Measurements from ENCODE around the gene TVP23B.

TVP23B gene

GRCh38 chr17:18848501-18848900 lies 67.5 kb downstream of the TVP23B start:
- Histone ChIP-seq H3K36me3 (ENCODE audit: insufficient read depth) (no peaks in the 10 kb centered on the region), H3K27ac (no peak overlapping the region)

GRCh38 chr17:18850679-18851078 lies 69.7 kb downstream of the TVP23B start:
- Histone ChIP-seq H2AFZ (ENCODE audit: low read depth) (no peak overlapping the region), H3K36me3 (ENCODE audit: insufficient read depth) (no peaks in the 10 kb centered on the region), H3K79me2 (ENCODE audit: insufficient read depth, low read depth) (no peaks in the 10 kb centered on the region), H3K27me3 (ENCODE audit: insufficient read depth, low read depth) (no peaks in the 10 kb centered on the region), H4K20me1 (ENCODE audit: insufficient read depth) (no peaks in the 10 kb centered on the region), H3K4me3 (IDR thresholded peaks at IDR 0.05; ENCODE audit: insufficient read depth, low read depth, low read length) (no peak overlapping the region), H3K27ac (no peak overlapping the region), H3K4me2 (no peak overlapping the region), H3K4me1 (ENCODE audit: low read depth, poor library complexity, severe bottlenecking) (peaks cover 8% of the 10 kb centered on the region), H3K9ac (no peak overlapping the region)
- TF ChIP-seq CTCF (conservative IDR thresholded peaks at IDR 0.05; ENCODE audit: low read depth, low read length): no peak

More at GRCh38 chr17:18848501-18848900, 67.5 kb downstream of the TVP23B start:
- H3K4me2 ChIP-seq: no peak overlapping the region
- no peak overlapping the region for H2AFZ ChIP-seq (ENCODE audit: low read depth)
- TF ChIP-seq CTCF (conservative IDR thresholded peaks at IDR 0.05; ENCODE audit: low read depth, low read length): no peak
- no peaks in the 10 kb centered on the region for H3K79me2 ChIP-seq (ENCODE audit: insufficient read depth, low read depth)
- H3K4me3 ChIP-seq (IDR thresholded peaks at IDR 0.05; ENCODE audit: insufficient read depth, low read depth, low read length): no peak overlapping the region
- H3K9ac ChIP-seq: no peak overlapping the region
- no peaks in the 10 kb centered on the region for H3K4me1 ChIP-seq (ENCODE audit: low read depth, poor library complexity, severe bottlenecking)
- no peaks in the 10 kb centered on the region for H3K27me3 ChIP-seq (ENCODE audit: insufficient read depth, low read depth)
- H4K20me1 ChIP-seq (ENCODE audit: insufficient read depth): no peaks in the 10 kb centered on the region

- Histone ChIP-seq H3K27me3 (ENCODE audit: insufficient read depth, low read depth) (no peaks in the 10 kb centered on the region), H3K27ac (no peak overlapping the region), H3K4me2 (no peak overlapping the region), H3K4me3 (IDR thresholded peaks at IDR 0.05; ENCODE audit: insufficient read depth, low read depth, low read length) (no peak overlapping the region), H3K36me3 (ENCODE audit: insufficient read depth) (no peaks in the 10 kb centered on the region), H3K79me2 (ENCODE audit: insufficient read depth, low read depth) (no peaks in the 10 kb centered on the region), H3K4me1 (ENCODE audit: low read depth, poor library complexity, severe bottlenecking) (peaks cover 8% of the 10 kb centered on the region), H3K9ac (no peak overlapping the region), H2AFZ (ENCODE audit: low read depth) (no peak overlapping the region), H4K20me1 (ENCODE audit: insufficient read depth) (no peaks in the 10 kb centered on the region)
- TF ChIP-seq CTCF (conservative IDR thresholded peaks at IDR 0.05; ENCODE audit: low read depth, low read length): no peak
These were observed 70.2 kb downstream of the TVP23B start for GRCh38 chr17:18851201-18851600.

- H3K36me3 ChIP-seq (ENCODE audit: insufficient read depth): no peaks in the 10 kb centered on the region
- no peak overlapping the region for H3K4me3 ChIP-seq (IDR thresholded peaks at IDR 0.05; ENCODE audit: insufficient read depth, low read depth, low read length)
- H3K4me1 ChIP-seq (ENCODE audit: low read depth, poor library complexity, severe bottlenecking): peaks cover 20% of the 10 kb centered on the region
- no peak overlapping the region for H3K27ac ChIP-seq
- no peak overlapping the region for H3K9ac ChIP-seq
- H2AFZ ChIP-seq (ENCODE audit: low read depth): no peak overlapping the region
- H3K79me2 ChIP-seq (ENCODE audit: insufficient read depth, low read depth): peaks cover 14% of the 10 kb centered on the region; the same call in 1 of the 2 replicates
- H3K4me2 ChIP-seq: peak overlapping the region; percentile 82; the same call in 1 of the 2 replicates
- no peak for TF ChIP-seq CTCF (conservative IDR thresholded peaks at IDR 0.05; ENCODE audit: low read depth, low read length)
- H4K20me1 ChIP-seq (ENCODE audit: insufficient read depth): no peaks in the 10 kb centered on the region
- H3K27me3 ChIP-seq (ENCODE audit: insufficient read depth, low read depth): no peaks in the 10 kb centered on the region
These were observed 74.0 kb downstream of the TVP23B start for GRCh38 chr17:18854956-18855355.
